ENCODE data around the gene FICD.
A peak's percentile ranks its signal among the peaks of the same experiment; 100 is the strongest.

FICD gene

GRCh38 chr12:108568338-108569154 lies 53.5 kb downstream of the FICD start:
- DNase-seq: peak; percentile 46
